Spleen (tissue), 7 donors: ENCODE data around the gene FLG.

ENCODE experiments used
- POLR2A ChIP-seq, 3 donors: fragments of 450-650 bp; IDR thresholded peaks; one replicate each; pipeline ENCODE4 v1.5.1; 2017; ENCODE audit warnings: antibody characterized with exemption in 3 of 3, mild to moderate bottlenecking in 1 of 3
- POLR2AphosphoS5 ChIP-seq, 3 donors: sonication (generic); formaldehyde crosslinking; IDR thresholded peaks; one replicate each; pipeline ENCODE4 v1.5.1; 2017; ENCODE audit warnings: antibody characterized with exemption in 3 of 3
- TF ChIP-seq, protein P1 (sequence below), 11 experiments: fragments of 200-600 bp in 7 of 11; fragments of 450-650 bp in 4 of 11; sonication (generic) in 4 of 11; IDR thresholded peaks in 8 of 11; conservative IDR thresholded peaks in 3 of 11; 1 replicate in 7 of 11; 2 replicates in 4 of 11; pipeline versions ENCODE4 v1.4.0 to v1.8.0; 2016 to 2021; ENCODE audit warnings: antibody characterized with exemption in 11 of 11, inconsistent platforms in 4 of 11, mild to moderate bottlenecking in 1 of 11
- donor health status: DM: no; HTN: no; CAD: no; lungs with moderate emphysema.
- donor health status: DM: no; HTN: no; CAD: no.
- donor health status: DM: no; HTN: no; CAD: no.

DNA sequence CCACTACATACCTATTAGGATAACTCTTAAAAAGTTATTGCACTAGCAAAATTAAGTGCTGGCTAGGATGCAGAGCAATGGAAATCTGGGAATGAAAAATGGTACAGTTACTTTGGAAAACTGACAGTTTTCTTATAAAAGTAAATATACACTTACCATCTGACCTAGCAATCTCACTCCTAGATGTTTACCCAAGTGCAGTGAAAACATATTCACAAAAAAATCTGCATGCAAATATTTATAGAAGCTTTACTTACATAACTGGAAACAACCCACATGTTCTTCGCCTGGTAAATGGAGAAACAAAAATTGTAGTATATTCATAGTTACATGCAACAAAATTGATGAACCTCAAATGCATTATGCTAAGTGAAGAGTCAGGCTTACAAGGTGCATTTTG, 47.6 kb upstream of the FLG start:
- TF ChIP-seq, protein P1, sequence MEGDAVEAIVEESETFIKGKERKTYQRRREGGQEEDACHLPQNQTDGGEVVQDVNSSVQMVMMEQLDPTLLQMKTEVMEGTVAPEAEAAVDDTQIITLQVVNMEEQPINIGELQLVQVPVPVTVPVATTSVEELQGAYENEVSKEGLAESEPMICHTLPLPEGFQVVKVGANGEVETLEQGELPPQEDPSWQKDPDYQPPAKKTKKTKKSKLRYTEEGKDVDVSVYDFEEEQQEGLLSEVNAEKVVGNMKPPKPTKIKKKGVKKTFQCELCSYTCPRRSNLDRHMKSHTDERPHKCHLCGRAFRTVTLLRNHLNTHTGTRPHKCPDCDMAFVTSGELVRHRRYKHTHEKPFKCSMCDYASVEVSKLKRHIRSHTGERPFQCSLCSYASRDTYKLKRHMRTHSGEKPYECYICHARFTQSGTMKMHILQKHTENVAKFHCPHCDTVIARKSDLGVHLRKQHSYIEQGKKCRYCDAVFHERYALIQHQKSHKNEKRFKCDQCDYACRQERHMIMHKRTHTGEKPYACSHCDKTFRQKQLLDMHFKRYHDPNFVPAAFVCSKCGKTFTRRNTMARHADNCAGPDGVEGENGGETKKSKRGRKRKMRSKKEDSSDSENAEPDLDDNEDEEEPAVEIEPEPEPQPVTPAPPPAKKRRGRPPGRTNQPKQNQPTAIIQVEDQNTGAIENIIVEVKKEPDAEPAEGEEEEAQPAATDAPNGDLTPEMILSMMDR (IDR thresholded peaks at IDR 0.05 in 8 of 11, conservative IDR thresholded peaks at IDR 0.05 in 3 of 11) = no peak
- TF ChIP-seq POLR2A (IDR thresholded peaks at IDR 0.05) (no peak), POLR2AphosphoS5 (IDR thresholded peaks at IDR 0.05) (no peak)
